ENCODE measurements around the gene ST6GALNAC2.

The ST6GALNAC2 gene

GRCh38 chr17:76540381-76541300 is 45.0 kb downstream of the ST6GALNAC2 start:
- Histone ChIP-seq H3K79me2 (no peaks in the 10 kb centered on the region), H3K4me1 (peaks cover 44% of the 10 kb centered on the region), H3K4me2 (ENCODE audit: low read length) (peak overlapping the region; percentile 77), H2AFZ (peak overlapping the region; percentile 84), H3K9ac (no peak overlapping the region), H3K4me3 (ENCODE audit: low read depth, low read length) (peak overlapping the region; percentile 53), H3K36me3 (ENCODE audit: control insufficient read depth, insufficient read depth, low read length) (no peaks in the 10 kb centered on the region), H3K27ac (peak overlapping the region; percentile 72), H3K9me3 (ENCODE audit: control insufficient read depth, low read length) (no peaks in the 10 kb centered on the region), H3K27me3 (ENCODE audit: control insufficient read depth, insufficient read depth, low read length) (no peaks in the 10 kb centered on the region)
- TF ChIP-seq CTCF (IDR thresholded peaks at IDR 0.05), result peak; percentile 32

- Histone ChIP-seq H3K36me3 (ENCODE audit: control insufficient read depth, insufficient read depth, low read length) (no peaks in the 10 kb centered on the region), H3K4me3 (ENCODE audit: low read depth, low read length) (peak within 1 kb of the TSS; percentile 53), H3K9ac (no peak within 1 kb of the TSS), H2AFZ (peak within 1 kb of the TSS; percentile 84), H3K27ac (peak within 1 kb of the TSS; percentile 72), H3K9me3 (ENCODE audit: control insufficient read depth, low read length) (no peaks in the 10 kb centered on the region), H3K4me2 (ENCODE audit: low read length) (peak within 1 kb of the TSS; percentile 77), H3K4me1 (peaks cover 36% of the 10 kb centered on the region), H3K79me2 (no peaks in the 10 kb centered on the region), H3K27me3 (ENCODE audit: control insufficient read depth, insufficient read depth, low read length) (no peaks in the 10 kb centered on the region)
- no peak for TF ChIP-seq CTCF (IDR thresholded peaks at IDR 0.05)
Observed at GRCh38 chr17:76539631-76540271, 45.9 kb downstream of the ST6GALNAC2 start, which contains the start of gene PRCD. Gene PRCD, plus strand, starts transcription at chr17:76540044. Its CDS starts 98 bp downstream, at chr17:76540142.

- no peaks in the 10 kb centered on the region for H3K27me3 ChIP-seq (ENCODE audit: control insufficient read depth, insufficient read depth, low read length)
Observed at GRCh38 chr17:76538941-76539570, 46.6 kb downstream of the ST6GALNAC2 start.

GRCh38 chr17:76538281-76538931 is 47.3 kb downstream of the ST6GALNAC2 start:
- Histone ChIP-seq H3K4me2 (ENCODE audit: low read length) (peak overlapping the region; percentile 42), H3K79me2 (no peaks in the 10 kb centered on the region), H3K36me3 (ENCODE audit: control insufficient read depth, insufficient read depth, low read length) (no peaks in the 10 kb centered on the region), H3K4me1 (peaks cover 23% of the 10 kb centered on the region), H3K9me3 (ENCODE audit: control insufficient read depth, low read length) (no peaks in the 10 kb centered on the region), H3K4me3 (ENCODE audit: low read depth, low read length) (no peak overlapping the region), H3K9ac (no peak overlapping the region), H3K27me3 (ENCODE audit: control insufficient read depth, insufficient read depth, low read length) (no peaks in the 10 kb centered on the region), H2AFZ (peak overlapping the region; percentile 38), H3K27ac (no peak overlapping the region)
- no peak for TF ChIP-seq CTCF (IDR thresholded peaks at IDR 0.05)

More at GRCh38 chr17:76538941-76539570, 46.6 kb downstream of the ST6GALNAC2 start:
- peaks cover 30% of the 10 kb centered on the region for H3K4me1 ChIP-seq
- H3K4me3 ChIP-seq (ENCODE audit: low read depth, low read length), result no peak overlapping the region
- H3K9me3 ChIP-seq (ENCODE audit: control insufficient read depth, low read length), result no peaks in the 10 kb centered on the region
- H3K79me2 ChIP-seq, result no peaks in the 10 kb centered on the region
- H3K4me2 ChIP-seq (ENCODE audit: low read length), result no peak overlapping the region
- H3K27ac ChIP-seq, result no peak overlapping the region
- no peak for TF ChIP-seq CTCF (IDR thresholded peaks at IDR 0.05)
- no peaks in the 10 kb centered on the region for H3K36me3 ChIP-seq (ENCODE audit: control insufficient read depth, insufficient read depth, low read length)
- H2AFZ ChIP-seq, result no peak overlapping the region
- H3K9ac ChIP-seq, result no peak overlapping the region

Data from parathyroid adenoma (tissue), 2 donors.